NCI-H1417 treated with DMSO at 0.1 percent for 48 hours (cell line): ENCODE results near the gene MTMR3.

Source experiments
- DNase-seq: peaks from one replicate; lab custom pipeline; 2025; lab: John Stamatoyannopoulos, UW

MTMR3 gene

DNA sequence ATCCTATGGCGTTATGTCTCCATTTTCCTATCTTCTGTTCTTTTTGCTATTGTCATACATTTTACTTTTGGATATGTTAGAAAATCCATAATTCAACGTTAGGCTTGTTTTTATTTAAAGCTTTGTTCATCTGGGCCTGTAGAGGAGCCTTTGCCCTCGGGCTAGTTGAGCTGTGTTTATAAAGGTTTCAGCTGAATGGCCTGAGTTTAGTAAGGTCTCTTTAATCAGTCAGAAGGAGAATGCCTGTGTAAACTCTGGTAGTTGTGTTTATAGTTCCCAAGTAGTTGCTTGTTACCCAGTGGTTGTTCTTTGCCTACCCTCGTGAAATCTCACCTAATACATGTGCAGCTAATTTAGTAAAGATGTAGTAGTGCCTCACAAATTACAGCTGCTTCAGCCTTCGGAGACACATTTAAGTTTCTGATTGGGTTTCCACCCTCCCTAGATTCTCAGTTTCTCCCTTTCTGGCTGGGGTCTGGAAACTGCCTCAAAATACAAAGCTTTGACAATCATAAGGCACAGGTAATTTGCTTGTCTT lies 33.1 kb downstream of the MTMR3 start:
- DNase-seq: no peak

DNA sequence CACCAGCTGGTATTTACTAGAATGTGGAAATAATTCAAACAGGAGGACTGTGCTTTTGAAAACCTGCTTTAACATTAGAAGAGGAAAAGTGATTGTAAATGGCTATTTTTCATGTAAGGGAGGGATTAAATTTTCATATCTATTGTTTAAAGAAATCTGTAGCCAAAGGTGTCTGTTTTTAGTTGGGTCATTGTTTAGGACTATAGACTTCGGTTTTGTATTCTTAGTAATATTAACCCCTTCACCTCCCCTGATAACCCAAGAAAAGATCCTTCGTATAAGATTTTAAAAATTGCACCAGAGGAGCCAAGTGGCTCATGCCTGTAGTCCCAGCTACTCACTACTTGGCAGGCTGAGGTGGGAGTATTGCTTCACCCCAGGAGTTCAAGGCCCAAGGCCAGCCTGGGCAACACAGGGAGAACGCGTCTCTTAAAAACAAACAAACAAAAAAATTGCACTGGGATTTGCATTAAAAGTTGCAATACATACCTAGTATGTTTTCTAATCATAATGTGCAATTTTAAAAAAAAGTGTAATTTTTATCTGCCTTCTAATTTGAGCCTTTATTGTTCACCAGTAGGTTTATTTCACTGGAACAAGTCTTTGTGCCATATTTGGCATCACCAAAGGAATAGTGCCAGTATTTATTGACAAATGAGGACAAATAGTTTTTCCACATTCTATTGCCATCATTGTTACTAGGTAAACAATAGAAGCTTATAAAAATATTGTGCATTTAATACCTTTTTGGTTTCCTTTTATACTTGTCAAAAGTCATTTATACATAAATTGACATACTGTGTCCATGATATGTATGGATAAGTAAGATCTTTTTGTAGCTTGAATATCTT lies 34.3 kb downstream of the MTMR3 start:
- DNase-seq: no peak

DNA sequence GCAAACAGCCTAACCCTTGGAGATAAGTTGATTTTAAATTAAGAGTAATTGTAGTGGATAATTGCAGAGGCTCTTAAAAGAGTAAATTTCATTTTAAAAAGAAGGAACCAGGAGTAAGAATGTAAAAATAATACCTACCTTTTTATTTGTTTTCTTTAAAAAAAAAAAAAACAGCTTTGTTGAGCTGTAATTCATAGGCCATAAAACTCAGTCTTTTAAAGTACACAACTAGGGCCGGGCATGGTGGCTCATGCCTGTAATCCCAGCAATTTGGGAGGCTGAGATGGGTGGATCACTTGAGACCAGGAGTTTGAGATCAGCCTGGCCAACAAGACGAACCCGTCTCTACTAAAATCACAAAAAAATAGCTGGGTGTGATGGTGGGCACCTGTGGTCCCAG lies 42.4 kb downstream of the MTMR3 start:
- DNase-seq: no peak

DNA sequence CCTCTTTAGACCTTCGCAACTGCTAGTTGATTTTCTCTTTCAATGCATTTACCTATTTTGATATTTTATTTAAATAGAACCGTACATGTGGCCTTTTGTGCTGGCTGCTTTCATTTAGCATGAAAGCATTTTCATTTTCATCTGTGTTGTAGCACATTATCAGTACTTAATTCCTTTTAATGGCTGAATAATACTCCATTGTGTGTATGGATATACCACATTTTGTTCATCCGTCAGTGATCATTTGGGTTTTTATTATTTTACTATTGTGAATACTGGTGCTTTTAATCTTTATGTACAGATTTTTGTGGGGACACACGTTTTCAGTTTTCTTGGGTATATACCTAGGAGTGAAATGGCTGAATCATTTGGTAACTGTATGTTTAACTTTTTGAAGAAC lies 43.1 kb downstream of the MTMR3 start:
- DNase-seq: no peak

DNA sequence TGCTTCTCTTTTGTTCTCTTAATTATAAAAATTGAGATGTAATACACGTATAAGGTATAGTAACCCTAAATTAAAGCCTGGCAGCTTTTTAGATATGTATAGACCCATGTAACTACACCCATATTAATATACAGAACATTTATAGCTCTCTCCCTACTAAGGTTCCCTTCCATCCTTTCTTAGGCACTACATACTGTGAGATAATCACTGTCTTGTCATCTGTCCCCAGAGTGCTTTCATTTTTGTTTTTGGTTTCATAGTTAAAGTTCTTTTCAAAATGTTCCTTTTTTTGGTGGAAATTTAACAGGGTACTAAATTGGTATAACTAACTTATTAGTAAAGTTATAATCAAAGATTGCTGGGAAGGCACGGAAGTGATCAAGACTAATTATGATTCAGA lies 49.2 kb downstream of the MTMR3 start:
- DNase-seq: no peak

DNA sequence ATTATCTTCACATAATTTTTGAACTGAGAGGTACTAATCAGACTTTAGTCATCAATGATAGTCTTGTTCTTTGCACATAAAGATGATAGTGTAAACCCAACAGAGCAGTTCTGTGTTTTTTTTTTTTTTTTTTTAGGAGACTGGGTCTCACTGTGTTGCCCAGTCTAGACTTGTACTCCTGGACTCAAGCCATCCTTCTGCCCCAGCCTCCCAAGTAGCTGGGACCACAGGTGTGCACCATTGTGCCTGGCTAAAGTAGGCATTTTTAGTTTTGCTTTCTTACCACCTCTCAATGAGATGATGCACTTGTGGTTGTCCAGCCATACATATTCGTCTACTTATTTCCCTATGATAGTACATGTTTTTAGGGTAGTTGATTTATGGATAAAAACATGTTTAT lies 50.6 kb downstream of the MTMR3 start:
- DNase-seq: no peak

DNA sequence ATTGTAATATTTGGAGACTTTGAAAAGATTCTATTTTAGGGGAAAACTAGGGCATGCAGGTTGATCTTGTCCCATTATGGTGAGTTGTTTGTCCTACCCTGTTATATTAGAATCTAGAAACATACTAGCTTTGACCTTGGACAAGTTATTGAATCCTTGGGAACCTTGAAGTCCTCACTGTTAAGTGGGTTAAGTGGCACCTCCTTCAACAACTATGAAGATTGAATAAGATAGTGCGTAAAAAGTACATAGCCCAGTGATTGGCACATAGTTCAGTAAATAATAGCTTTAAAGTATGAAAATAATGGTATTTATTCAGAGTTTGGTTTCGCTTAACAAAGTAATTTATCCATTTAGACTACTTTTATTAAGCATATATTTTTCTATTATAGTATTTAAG lies 51.6 kb downstream of the MTMR3 start:
- no peak for DNase-seq

DNA sequence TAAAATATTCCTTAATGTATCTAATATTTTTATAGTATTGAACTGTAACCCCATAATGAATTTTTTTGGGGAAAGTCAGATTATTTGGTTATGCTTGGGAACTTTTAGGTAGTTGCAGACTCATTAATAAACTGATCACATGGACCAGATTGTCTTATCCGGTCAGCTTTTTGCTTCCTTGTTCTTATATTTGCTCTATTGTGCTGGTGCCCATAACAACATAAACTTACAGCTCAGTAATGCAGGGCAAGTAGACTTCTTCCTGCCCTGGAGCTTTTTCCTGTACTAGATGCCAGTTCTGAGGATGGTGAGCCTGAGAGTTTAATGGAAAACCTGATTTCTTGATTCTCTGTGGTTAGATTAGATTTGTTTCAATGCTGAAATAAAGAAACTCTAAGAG lies 53.2 kb downstream of the MTMR3 start:
- no peak for DNase-seq

DNA sequence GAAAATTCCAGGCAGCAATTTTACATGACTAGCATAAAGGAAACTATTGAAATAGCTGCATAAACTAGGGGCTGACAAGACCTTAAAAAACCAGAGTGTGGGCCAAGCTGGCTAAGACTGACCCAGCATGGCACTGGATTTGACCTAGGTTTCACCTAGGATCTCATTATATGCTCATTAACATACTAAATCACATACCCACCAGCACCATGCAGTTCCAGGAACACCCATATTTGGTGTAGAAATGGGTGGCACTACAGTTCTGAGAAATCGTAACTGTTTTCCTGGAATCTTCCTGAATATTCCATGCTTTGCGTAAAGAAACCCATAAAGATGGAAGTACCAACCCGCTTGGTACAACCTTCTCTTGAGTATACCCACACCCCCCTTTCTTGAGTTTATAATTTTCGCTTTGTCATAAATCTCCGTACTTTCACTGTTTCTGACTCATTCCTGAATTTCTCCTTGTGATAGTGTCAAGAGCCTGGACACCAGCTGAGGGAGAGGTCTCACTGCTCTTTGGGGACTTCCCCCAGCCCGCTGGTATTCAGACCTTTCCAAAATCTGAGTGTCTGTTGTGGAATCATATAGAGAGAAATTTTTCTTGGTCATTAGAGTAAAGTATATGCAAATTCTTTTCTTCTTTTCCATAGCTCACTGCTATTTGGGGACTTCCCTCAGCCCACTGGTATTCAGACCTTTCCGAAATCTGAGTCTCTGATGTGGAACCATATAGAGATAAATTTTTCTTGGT lies 55.1 kb downstream of the MTMR3 start:
- DNase-seq: no peak

DNA sequence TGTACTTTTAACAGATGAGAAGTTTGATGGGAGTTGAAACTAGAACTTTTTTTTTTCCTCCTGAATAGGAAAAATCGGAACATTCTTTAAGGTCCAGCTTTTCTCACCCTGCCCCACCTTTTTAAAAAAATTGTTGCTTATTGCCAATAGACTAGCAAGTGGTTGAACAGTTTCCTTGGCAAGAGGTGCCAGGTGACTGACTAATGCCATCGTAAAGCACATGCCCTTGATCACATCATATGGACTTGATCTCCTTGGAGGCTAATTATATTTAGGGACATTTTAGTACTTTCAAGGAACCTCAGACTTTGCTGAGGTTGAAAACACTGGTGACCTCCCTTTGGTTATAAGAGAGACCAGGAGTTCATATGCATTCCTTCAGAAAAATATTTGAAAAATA lies 57.6 kb downstream of the MTMR3 start:
- no peak for DNase-seq

DNA sequence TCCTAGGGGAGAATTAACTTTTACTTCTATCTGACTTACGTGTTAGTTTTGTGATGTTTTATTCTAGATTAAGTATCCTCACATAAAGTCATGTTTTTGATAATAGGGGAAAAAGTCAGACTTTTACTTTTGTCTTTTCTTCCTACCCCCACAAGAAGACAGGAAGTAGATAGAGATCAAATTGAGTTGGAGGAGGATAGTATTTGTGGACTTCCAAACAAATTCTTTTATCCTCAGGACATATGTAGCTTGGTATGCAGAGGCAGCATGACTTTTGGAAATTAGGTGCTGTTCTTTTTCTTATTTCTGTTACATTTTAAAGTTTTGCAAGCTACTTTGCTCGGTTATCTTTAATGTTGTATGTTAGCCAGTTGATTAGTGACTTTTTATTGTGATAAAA lies 61.4 kb downstream of the MTMR3 start:
- no peak for DNase-seq

DNA sequence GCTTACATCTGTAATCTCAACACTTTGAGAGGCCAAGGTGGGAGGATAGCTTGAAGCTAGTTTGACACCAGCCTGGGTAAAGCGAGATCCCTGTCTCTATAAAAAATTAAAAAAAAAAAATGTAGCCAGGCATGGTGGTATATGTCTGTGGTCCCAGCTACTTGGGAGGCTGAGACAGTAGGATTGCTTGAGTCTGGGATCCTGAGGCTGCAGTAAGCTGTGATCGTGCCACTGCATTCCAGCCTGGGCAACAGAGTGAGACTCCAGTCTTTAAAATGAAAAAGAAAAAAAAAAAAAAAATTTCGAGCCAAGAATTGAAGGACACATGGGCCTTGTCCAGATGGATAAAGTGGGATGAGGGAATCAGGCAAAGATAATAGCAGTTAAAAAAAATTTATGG lies 62.5 kb downstream of the MTMR3 start:
- no peak for DNase-seq

DNA sequence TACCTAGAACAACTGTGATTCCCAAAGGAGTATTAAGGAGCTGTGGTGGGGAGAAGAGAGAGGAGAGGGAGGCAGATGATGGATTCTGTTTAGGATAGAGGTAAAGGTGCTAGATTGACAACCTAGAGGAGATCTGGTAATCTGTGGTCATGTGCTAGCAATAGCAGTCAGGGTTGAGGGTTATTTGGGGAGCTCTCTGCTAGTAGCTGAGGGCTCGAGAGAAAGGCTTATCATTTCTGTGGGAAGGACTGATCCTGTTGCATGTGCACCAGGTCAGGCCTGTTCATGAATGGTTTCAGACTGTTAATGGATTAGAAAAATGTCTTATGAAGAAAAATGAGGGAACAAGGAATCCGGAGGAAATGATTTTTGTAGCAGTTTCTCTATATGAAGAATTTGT lies 63.2 kb downstream of the MTMR3 start:
- DNase-seq: no peak

DNA sequence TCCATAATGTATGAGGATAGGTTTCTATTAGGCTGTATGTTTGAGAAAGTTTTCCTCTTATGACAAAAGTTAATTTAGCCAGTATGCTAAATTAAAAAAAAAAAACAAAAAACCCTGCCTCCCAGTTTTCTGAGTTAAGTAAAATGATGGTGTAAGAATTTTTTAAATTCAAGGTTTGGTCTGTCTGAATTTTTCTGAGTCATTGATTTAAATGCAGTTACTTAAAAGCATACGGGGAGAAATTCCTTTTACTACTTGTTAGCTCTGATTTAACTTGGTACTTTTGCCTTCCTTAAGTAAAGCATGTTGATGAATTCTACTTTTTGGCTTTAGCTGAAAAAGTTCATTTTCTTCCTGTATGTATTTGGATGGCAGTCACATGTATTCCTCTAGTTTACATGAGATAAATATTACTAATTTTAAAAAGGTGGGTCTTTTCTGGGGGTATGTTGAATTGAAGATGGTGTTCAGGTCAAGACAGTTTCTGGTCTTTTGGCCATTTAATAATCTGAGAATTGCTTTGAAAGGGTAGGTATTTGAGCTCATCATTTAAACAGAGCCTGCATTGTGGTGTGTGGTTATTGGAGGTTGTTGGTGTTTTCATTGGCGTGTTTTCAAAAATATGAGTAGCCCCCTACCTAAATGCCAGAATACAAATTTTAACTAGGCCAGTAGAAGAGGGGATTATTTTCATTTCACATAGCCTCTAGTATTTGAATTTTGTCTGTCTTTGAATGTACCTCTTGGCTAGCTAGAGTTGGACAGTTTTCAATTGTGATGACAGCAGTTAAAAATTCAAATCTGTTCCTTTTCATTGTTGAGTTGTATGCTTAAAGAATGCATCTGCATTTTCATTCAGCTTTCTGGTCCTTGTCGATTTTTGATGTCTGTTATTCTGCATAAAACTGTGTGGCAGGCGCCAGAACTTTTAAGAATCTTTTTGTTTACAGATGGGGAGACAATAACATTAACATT lies 64.7 kb downstream of the MTMR3 start:
- DNase-seq: no peak

DNA sequence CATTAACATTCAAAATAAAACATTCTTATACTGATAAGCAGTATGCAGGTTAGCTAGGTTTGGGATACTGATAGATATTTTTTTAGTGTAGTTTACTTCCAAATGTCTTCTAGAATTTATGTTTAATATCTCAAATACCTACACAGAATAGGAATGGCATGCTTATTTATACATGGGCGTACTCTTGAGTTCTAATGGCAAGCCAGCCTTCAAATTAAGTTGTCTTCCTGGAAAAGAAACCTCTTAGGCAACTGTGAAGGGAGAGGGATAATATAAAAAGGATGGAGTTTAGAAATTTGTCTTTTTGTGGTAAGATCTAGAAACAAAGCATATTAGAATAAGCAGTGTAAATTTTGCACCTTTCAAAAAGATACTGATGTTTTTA lies 65.4 kb downstream of the MTMR3 start:
- no peak for DNase-seq

DNA sequence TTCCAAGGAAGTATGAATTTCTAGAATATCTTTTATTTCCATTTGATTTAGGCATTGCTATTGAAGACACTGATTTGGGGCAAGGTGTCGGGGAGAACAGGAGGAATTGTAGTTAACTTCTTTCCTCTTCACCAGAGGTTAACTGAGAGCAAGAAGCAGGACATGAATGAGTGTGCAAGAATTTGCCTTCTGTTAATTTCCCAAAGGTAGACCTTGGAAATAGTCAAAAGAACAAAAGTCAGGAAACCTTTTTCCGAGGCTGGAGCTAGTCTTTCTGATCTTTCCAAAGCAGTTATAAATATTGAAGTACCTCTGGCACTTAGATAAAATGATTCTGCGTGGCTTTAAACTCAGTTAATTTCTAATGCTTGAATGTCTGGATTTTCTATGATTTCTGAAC lies 66.9 kb downstream of the MTMR3 start:
- DNase-seq: no peak

DNA sequence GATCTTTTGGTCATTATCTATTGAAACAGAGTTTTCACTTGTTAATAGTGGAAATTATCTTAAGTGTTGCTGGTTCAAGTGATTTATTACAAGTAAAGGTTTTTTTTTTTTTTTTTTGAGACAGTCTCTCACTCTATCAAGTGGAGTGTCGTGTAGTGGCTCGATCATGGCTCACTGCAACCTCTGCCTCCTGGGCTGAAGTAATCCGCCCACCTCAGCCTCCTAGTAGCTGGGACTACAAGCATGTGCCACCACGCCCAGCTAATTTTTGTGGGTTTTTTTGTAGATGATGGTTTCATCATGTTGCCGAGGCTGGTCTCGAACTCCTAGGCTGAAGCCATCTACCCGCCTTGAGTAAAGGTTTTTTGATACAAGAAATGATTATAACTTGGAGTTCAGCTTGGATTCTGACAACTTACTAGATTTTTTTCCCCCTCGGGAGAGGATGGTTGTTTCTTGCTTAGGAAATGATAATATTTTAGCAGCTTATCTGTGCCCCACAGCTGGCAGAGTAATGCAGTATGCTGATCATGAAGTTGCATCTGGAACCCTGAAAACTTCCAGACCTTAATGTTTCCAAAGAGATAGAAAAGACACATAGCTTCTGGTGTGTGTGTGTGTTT lies 68.9 kb downstream of the MTMR3 start:
- no peak for DNase-seq

DNA sequence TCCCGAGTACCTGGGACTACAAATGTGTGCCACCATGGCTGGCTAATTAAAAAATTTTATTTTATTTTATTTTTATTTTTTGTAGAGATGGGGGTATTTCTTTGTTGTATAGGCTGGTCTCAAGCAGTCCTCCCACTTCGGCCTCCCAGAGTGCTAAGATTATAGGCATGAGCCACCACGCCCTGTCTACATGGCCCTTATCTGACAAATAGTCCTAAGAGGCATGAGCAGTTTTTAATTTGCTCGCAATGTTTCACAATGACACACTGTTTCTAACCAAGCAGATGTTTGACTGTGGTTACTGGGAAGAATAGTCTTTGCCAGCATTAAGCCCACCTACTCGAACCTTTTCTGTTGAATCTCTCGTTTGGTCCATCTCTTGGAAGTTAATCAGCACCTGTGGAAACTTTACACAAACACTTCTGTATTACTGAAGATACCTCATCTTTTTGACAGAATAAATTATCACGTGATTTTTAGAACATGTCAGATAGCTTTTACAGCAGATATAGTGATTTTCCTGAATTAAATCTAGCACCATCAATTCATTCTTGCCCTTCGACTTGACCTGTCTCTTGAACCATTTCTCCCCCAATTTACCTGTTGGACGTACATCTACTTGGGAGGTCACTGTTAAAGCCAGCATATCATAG lies 71.4 kb downstream of the MTMR3 start:
- no peak for DNase-seq

DNA sequence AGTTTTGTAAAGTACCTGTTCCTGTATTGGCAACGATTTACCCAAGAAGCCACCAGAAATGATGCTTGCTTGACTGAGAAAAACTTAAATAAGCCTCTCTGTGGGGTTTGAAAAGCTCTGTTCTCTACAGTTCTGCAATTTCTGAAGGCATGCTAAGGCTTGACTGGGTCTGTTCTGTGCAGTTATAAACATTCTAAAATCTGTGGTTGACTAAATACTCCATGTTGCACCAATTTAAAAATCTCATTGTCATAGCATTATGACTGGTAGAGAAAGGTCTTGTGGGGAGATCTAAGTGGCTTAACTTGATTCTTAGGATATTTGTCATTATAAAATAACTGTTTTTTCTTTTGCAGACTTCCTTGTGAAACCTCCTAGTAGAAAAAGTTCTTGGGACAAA lies 73.7 kb downstream of the MTMR3 start:
- no peak for DNase-seq

DNA sequence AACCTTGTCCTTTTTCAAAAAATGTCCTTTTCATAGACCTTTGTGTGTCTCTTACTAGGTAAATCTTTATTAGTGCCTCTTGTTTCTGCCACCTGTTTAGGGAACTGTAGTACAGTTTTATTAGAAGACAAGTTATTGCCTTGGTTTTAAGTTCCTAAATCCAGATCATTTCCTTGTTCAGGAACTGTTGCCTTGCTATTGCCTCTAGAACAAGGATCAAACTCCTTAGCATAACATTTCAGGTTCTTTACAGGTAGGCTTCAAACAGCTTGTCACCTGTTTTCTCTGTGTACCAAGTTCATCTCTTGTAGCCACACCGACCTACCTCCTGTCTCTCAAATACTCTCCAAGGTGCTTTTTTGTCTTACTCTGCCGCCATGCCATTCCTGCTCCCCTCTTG lies 75.2 kb downstream of the MTMR3 start:
- DNase-seq: no peak

DNA sequence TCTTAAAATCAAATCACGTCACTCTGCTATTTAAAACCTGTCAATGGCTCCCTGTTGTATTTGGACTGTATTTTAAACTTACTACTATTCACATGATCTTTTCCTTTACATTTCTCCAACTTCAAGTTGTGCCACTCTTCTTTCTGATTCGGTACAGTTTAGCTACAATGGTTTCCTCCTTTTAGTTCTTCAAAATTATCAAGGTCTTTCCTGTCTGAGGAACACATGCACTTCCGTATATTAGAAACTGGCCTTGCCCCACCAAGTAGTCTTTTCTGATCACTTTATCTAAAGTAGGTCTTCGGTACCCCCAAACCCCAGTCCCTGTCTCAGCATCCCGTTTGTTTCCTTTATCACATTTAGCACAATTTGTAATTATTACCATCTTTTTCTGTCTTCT lies 81.8 kb downstream of the MTMR3 start:
- no peak for DNase-seq
